KMS-11 (cell line): ENCODE results near the gene EHD1.
"Not testable (repeated sequence)": the region's sequence is repeated elsewhere in the genome, so short reads cannot be mapped to it uniquely, and the experiment has no call there.

Source experiments
- H2AFZ ChIP-seq: fragments of 200-600 bp; sonication (generic); 2 replicates; pipeline ENCODE4 v1.6.1; 2016; ENCODE audit warnings: antibody characterized with exemption, mixed run types, low read depth
- H3K27ac ChIP-seq: fragments of 200-600 bp; sonication (generic); 2 replicates; pipeline ENCODE4 v1.6.1; 2016; ENCODE audit warnings: mild to moderate bottlenecking, mixed run types
- H3K27me3 ChIP-seq: fragments of 200-600 bp; sonication (generic); 2 replicates; pipeline ENCODE4 v1.6.1; 2017; ENCODE audit warnings: mild to moderate bottlenecking, low read depth, mixed run types, moderate library complexity; ENCODE audit not compliant: insufficient read depth
- H3K36me3 ChIP-seq: fragments of 200-600 bp; sonication (generic); 2 replicates; pipeline ENCODE4 v1.6.1; 2017; ENCODE audit warnings: mild to moderate bottlenecking, mixed run types; ENCODE audit not compliant: insufficient read depth
- H3K4me1 ChIP-seq: fragments of 200-600 bp; sonication (generic); 2 replicates; pipeline ENCODE4 v1.6.1; 2016; ENCODE audit warnings: mild to moderate bottlenecking, low read depth, mixed run types; ENCODE audit not compliant: poor library complexity, severe bottlenecking
- H3K4me2 ChIP-seq: fragments of 200-600 bp; sonication (generic); 2 replicates; pipeline ENCODE4 v1.7.0; 2016; ENCODE audit warnings: mild to moderate bottlenecking, mixed run types
- H3K4me3 ChIP-seq: fragments of 200-600 bp; sonication (generic); IDR thresholded peaks from 2 replicates; pipeline ENCODE4 v1.6.1; 2017; ENCODE audit warnings: low read depth, low read length, mixed read lengths; ENCODE audit not compliant: insufficient read depth
- H3K79me2 ChIP-seq: fragments of 200-600 bp; sonication (generic); 2 replicates; pipeline ENCODE4 v1.6.1; 2016; ENCODE audit warnings: low read depth, mixed run types; ENCODE audit not compliant: insufficient read depth
- H3K9ac ChIP-seq: fragments of 200-600 bp; sonication (generic); 2 replicates; pipeline ENCODE4 v1.6.1; 2016; ENCODE audit warnings: mild to moderate bottlenecking, mixed run types
- H4K20me1 ChIP-seq: fragments of 200-600 bp; sonication (generic); 2 replicates; pipeline ENCODE4 v1.6.1; 2016; ENCODE audit warnings: mild to moderate bottlenecking, mixed run types; ENCODE audit not compliant: insufficient read depth
- TF ChIP-seq, protein P1 (sequence below): fragments of 200-600 bp; sonication (generic); conservative IDR thresholded peaks from 2 replicates; pipeline ENCODE4 v1.6.1; 2017; ENCODE audit warnings: low read depth, mild to moderate bottlenecking, antibody characterized with exemption, low read length, moderate library complexity, mixed read lengths

EHD1 gene

DNA sequence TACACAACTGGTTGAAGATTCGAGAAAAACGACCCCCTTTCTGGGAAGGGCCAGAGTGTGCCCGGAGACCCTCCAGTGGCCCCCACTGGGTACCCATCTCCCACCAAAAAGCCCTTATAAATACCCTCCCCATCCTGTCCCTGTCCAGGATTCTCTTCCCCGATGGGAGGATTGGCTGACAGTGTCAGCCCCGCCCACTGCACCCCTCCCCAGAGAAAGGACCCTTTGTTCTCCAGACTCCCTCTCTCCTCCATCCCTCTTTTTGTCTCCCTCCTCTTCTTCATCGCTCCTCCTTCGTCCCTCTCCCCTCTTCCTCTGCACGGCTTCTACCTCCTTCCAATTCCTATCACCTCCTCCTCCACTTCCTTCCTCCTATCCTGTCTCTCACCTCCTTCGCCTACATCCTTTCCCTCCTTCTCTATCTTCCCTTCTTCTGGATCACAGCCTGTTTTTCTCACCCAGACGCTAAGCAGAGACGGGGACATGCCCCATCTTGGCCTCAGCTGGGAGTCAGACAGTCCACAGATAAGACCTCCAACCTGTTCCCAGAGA lies 54.8 kb downstream of the EHD1 start:
- H3K36me3 ChIP-seq: no peaks in the 10 kb centered on the region
- H3K79me2 ChIP-seq: no peaks in the 10 kb centered on the region
- no peaks in the 10 kb centered on the region for H4K20me1 ChIP-seq
- no peak overlapping the region for H3K4me3 ChIP-seq
- H3K4me2 ChIP-seq: no peak overlapping the region
- H2AFZ ChIP-seq: no peak overlapping the region
- TF ChIP-seq, protein P1, sequence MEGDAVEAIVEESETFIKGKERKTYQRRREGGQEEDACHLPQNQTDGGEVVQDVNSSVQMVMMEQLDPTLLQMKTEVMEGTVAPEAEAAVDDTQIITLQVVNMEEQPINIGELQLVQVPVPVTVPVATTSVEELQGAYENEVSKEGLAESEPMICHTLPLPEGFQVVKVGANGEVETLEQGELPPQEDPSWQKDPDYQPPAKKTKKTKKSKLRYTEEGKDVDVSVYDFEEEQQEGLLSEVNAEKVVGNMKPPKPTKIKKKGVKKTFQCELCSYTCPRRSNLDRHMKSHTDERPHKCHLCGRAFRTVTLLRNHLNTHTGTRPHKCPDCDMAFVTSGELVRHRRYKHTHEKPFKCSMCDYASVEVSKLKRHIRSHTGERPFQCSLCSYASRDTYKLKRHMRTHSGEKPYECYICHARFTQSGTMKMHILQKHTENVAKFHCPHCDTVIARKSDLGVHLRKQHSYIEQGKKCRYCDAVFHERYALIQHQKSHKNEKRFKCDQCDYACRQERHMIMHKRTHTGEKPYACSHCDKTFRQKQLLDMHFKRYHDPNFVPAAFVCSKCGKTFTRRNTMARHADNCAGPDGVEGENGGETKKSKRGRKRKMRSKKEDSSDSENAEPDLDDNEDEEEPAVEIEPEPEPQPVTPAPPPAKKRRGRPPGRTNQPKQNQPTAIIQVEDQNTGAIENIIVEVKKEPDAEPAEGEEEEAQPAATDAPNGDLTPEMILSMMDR: no peak
- H3K9ac ChIP-seq: no peak overlapping the region
- no peaks in the 10 kb centered on the region for H3K4me1 ChIP-seq
- H3K27ac ChIP-seq: no peak overlapping the region
- H3K27me3 ChIP-seq: peaks cover 11% of the 10 kb centered on the region

DNA sequence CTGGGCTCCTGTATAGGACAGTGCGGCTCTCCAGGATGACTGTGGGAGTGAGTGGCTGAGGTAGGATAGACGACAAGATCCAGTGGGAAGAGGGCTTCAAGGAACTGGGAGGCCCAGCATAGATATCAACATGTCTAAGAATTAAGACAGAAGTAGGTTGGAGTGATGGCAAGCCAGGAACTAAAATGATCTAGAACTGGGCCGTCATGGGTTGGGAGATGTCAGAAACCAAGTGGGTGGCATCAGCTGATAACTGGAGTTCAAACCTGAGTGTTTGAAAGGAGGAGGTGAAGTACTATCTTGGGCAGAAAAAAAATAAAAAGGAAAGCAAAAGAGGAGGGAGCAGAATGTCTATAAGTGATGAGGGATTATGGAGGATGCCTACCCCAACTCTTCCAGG lies 60.9 kb downstream of the EHD1 start:
- H3K4me1 ChIP-seq: no peaks in the 10 kb centered on the region
- H2AFZ ChIP-seq: no peak overlapping the region
- H3K27ac ChIP-seq: no peak overlapping the region
- TF ChIP-seq, protein P1: no peak
- no peak overlapping the region for H3K9ac ChIP-seq
- H3K27me3 ChIP-seq: no peaks in the 10 kb centered on the region
- H3K4me2 ChIP-seq: no peak overlapping the region
- no peaks in the 10 kb centered on the region for H4K20me1 ChIP-seq
- H3K79me2 ChIP-seq: no peaks in the 10 kb centered on the region
- H3K36me3 ChIP-seq: no peaks in the 10 kb centered on the region
- H3K4me3 ChIP-seq: no peak overlapping the region

DNA sequence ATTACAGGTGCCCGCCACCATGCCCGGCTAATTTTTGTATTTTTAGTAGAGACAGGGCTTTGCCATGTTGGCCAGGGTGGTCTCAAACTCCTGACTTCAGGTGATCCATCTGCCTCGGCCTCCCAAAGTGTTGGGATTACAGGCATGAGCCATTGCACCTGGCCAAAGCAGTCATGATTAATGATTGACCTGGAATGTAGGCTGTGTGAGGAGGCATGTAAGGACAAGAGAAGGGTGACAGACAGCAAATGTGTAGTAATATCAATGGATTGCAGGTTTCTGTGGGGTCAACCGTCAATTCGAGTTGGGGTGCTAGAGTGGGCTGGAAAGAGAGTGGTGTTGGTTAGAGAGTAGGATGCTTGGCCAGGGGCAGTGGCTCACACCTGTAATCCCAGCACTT lies 63.0 kb downstream of the EHD1 start:
- not testable (repeated sequence) for H3K27ac ChIP-seq, H3K4me2 ChIP-seq, H3K36me3 ChIP-seq, H3K9ac ChIP-seq, H3K79me2 ChIP-seq, H3K4me1 ChIP-seq, H2AFZ ChIP-seq, H3K27me3 ChIP-seq, H3K4me3 ChIP-seq, H4K20me1 ChIP-seq

DNA sequence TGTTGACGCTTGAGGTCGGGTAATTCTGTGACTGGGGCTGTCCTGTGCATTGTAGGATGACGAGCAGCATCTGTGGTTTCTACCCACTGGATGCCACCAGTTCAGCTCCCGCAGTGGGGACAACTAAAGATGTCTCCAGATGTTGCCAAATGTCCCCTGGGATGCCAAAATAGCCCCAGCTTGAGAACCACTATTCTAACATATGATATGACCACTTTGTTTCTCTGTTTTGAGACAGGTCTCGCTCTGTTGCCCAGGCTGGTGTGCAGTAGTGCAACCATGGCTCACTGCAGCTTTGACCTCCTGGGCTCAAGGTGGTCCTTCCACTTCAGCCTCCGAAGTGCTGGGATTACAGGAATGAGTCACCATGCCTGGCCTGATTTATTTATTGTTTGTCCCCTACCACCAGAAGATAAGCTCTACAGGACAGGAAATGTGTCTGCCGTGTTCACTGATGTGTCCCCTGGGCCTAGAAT lies 63.7 kb downstream of the EHD1 start:
- Histone ChIP-seq H3K4me3 (no peak overlapping the region), H3K36me3 (no peaks in the 10 kb centered on the region), H3K4me2 (no peak overlapping the region), H4K20me1 (no peaks in the 10 kb centered on the region), H3K27me3 (no peaks in the 10 kb centered on the region), H3K9ac (no peak overlapping the region), H2AFZ (no peak overlapping the region), H3K4me1 (no peaks in the 10 kb centered on the region), H3K27ac (no peak overlapping the region), H3K79me2 (no peaks in the 10 kb centered on the region)
- TF ChIP-seq, protein P1: no peak

DNA sequence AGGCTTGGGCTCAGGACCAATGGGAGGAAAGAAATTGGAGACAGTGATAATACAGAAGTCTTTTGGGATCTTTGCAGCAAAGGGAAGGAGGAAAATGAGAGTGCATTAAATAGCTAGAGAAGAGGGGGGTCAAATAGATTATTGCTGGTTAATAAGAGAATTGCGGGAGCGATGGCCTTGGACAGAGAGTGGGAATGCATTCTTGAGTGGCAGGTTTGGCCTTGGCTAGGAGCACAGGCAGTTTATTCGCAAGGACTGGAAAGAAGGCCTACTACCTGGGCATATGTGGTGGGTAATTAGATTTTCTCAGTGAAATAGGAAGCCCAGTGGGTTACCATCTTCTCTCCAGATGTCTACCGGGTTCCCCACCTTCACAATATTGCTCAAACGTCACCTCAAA lies 64.6 kb downstream of the EHD1 start:
- Histone ChIP-seq H3K27me3 (no peaks in the 10 kb centered on the region), H4K20me1 (no peaks in the 10 kb centered on the region), H2AFZ (no peak overlapping the region), H3K4me2 (no peak overlapping the region), H3K36me3 (no peaks in the 10 kb centered on the region), H3K27ac (no peak overlapping the region), H3K4me1 (no peaks in the 10 kb centered on the region), H3K79me2 (no peaks in the 10 kb centered on the region), H3K4me3 (no peak overlapping the region), H3K9ac (no peak overlapping the region)
- TF ChIP-seq, protein P1: no peak
